Measurements from ENCODE around the gene RP2.

DNA sequence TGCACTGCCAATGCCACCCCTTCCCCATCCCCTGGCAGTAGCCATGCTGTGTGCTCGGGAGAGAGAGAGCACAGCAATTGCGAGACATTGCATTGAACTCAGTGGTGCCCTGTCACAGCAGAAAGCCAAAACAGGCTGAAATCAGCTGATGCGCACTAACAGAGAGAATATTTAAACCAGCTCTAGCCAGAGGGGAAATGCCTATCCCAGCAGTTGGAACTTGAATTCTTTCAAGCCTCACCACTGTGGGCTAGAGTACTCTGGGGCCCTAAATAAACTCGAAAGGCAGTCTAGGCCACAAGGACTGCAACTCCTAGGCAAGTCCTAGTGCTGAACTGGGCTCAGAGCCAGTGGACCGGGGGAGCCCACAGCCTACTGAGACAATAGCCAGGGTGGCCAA lies 17.7 kb upstream of the RP2 start:
- no peak for TF ChIP-seq GATA3 (IDR thresholded peaks at IDR 0.05; ENCODE audit: low read depth, low read length)
- TF ChIP-seq GATA2 (IDR thresholded peaks at IDR 0.05; ENCODE audit: low read depth, low read length) = no peak

All from SH-SY5Y (cell line).